ENCODE measurements around the gene LRIG1.

The LRIG1 gene

GRCh38 chr3:66539466-66539989 is 38.7 kb upstream of the LRIG1 start:
- H3K27me3 ChIP-seq (ENCODE audit: low read depth, low read length): no peaks in the 10 kb centered on the region
- TF ChIP-seq EZH2phosphoT487 (IDR thresholded peaks at IDR 0.05; ENCODE audit: low read depth) (no peak), CTCF (IDR thresholded peaks at IDR 0.05; ENCODE audit: low read depth, low read length) (no peak)
- 0 out of 2 replicates have a peak, but pooled peaks cover 3% of the 10 kb centered on the region for H3K9me3 ChIP-seq (ENCODE audit: insufficient read depth, low read length)
- H3K4me2 ChIP-seq (ENCODE audit: low read length): no peak overlapping the region
- H2AFZ ChIP-seq (ENCODE audit: low read depth, low read length): no peak overlapping the region
- no peak overlapping the region for H3K4me3 ChIP-seq (ENCODE audit: low read length)
- H3K79me2 ChIP-seq (ENCODE audit: low read length): no peaks in the 10 kb centered on the region
- no peaks in the 10 kb centered on the region for H3K4me1 ChIP-seq (ENCODE audit: low read length)
- H3K36me3 ChIP-seq (replicated peaks; ENCODE audit: low read depth, low read length): no peaks in the 10 kb centered on the region
- no peak overlapping the region for H3K9ac ChIP-seq (ENCODE audit: low read length)
- H3K27ac ChIP-seq (ENCODE audit: low read length): no peak overlapping the region
- H4K20me1 ChIP-seq (ENCODE audit: insufficient read depth, low read length): no peaks in the 10 kb centered on the region

DNA sequence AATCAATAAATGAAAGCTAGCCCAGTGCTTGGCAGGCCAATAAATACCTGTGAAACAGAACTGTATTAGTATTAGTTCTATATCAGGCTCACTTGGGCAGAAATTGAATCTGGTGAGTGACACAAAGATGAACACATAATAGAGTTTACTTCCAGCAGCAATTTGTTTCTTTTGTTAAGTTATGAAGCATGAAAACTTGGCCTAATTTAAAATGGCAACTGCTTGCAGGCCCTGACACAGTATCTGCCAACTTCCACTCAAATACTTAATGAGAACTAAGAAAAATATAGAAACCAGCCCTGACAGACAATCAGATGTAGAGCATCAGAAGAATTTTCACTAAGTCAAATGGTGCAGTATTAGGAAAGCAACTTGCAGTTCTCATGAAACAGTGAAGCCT is 37.6 kb upstream of the LRIG1 start:
- no peaks in the 10 kb centered on the region for H3K36me3 ChIP-seq (replicated peaks; ENCODE audit: low read depth, low read length)
- no peak overlapping the region for H3K4me3 ChIP-seq (ENCODE audit: low read length)
- no peak overlapping the region for H3K4me2 ChIP-seq (ENCODE audit: low read length)
- no peak overlapping the region for H2AFZ ChIP-seq (ENCODE audit: low read depth, low read length)
- H3K27ac ChIP-seq (ENCODE audit: low read length): no peak overlapping the region
- H3K9ac ChIP-seq (ENCODE audit: low read length): no peak overlapping the region
- no peaks in the 10 kb centered on the region for H3K27me3 ChIP-seq (ENCODE audit: low read depth, low read length)
- 0 out of 2 replicates have a peak, but pooled peaks cover 3% of the 10 kb centered on the region for H3K9me3 ChIP-seq (ENCODE audit: insufficient read depth, low read length)
- H3K4me1 ChIP-seq (ENCODE audit: low read length): no peaks in the 10 kb centered on the region
- no peaks in the 10 kb centered on the region for H4K20me1 ChIP-seq (ENCODE audit: insufficient read depth, low read length)
- TF ChIP-seq EZH2phosphoT487 (IDR thresholded peaks at IDR 0.05; ENCODE audit: low read depth): no peak
- no peak for TF ChIP-seq CTCF (IDR thresholded peaks at IDR 0.05; ENCODE audit: low read depth, low read length)
- H3K79me2 ChIP-seq (ENCODE audit: low read length): no peaks in the 10 kb centered on the region

GRCh38 chr3:66537735-66538134 is 36.9 kb upstream of the LRIG1 start:
- H3K27me3 ChIP-seq (ENCODE audit: low read depth, low read length): no peaks in the 10 kb centered on the region
- H3K4me2 ChIP-seq (ENCODE audit: low read length): no peak overlapping the region
- H4K20me1 ChIP-seq (ENCODE audit: insufficient read depth, low read length): no peaks in the 10 kb centered on the region
- no peaks in the 10 kb centered on the region for H3K79me2 ChIP-seq (ENCODE audit: low read length)
- TF ChIP-seq CTCF (IDR thresholded peaks at IDR 0.05; ENCODE audit: low read depth, low read length) (no peak), EZH2phosphoT487 (IDR thresholded peaks at IDR 0.05; ENCODE audit: low read depth) (no peak)
- H2AFZ ChIP-seq (ENCODE audit: low read depth, low read length): no peak overlapping the region
- no peaks in the 10 kb centered on the region for H3K4me1 ChIP-seq (ENCODE audit: low read length)
- 0 out of 2 replicates have a peak, but pooled peaks cover 2% of the 10 kb centered on the region for H3K9me3 ChIP-seq (ENCODE audit: insufficient read depth, low read length)
- no peaks in the 10 kb centered on the region for H3K36me3 ChIP-seq (replicated peaks; ENCODE audit: low read depth, low read length)
- no peak overlapping the region for H3K9ac ChIP-seq (ENCODE audit: low read length)
- H3K4me3 ChIP-seq (ENCODE audit: low read length): no peak overlapping the region
- H3K27ac ChIP-seq (ENCODE audit: low read length): no peak overlapping the region

GRCh38 chr3:66536791-66537190 is 36.0 kb upstream of the LRIG1 start:
- Histone ChIP-seq H3K27me3 (ENCODE audit: low read depth, low read length) (no peaks in the 10 kb centered on the region), H3K36me3 (replicated peaks; ENCODE audit: low read depth, low read length) (no peaks in the 10 kb centered on the region), H3K9me3 (ENCODE audit: insufficient read depth, low read length) (no peaks in the 10 kb centered on the region), H3K79me2 (ENCODE audit: low read length) (no peaks in the 10 kb centered on the region), H4K20me1 (ENCODE audit: insufficient read depth, low read length) (no peaks in the 10 kb centered on the region), H3K27ac (ENCODE audit: low read length) (no peak overlapping the region), H2AFZ (ENCODE audit: low read depth, low read length) (no peak overlapping the region), H3K9ac (ENCODE audit: low read length) (no peak overlapping the region), H3K4me3 (ENCODE audit: low read length) (no peak overlapping the region), H3K4me1 (ENCODE audit: low read length) (peaks cover 1% of the 10 kb centered on the region), H3K4me2 (ENCODE audit: low read length) (no peak overlapping the region)
- TF ChIP-seq CTCF (IDR thresholded peaks at IDR 0.05; ENCODE audit: low read depth, low read length) (no peak), EZH2phosphoT487 (IDR thresholded peaks at IDR 0.05; ENCODE audit: low read depth) (no peak)

All from OCI-LY3 (cell line).